K562 (cell line): ENCODE data around the gene CRYBG2. TPM values are rescaled to one million over a fixed set of nuclear protein-coding genes. Genes with fewer than 3 reads are reported as not detected.

Experiments used
- BRD4 ChIP-seq: fragments of 200-600 bp; sonication (generic); IDR thresholded peaks from 2 replicates; pipeline ENCODE4 v1.6.1; 2017; ENCODE audit warnings: inconsistent platforms
- E2F5 ChIP-seq: sonication (generic); formaldehyde crosslinking; IDR thresholded peaks from 2 replicates; pipeline ENCODE4 v1.8.0; 2022; ENCODE audit warnings: mild to moderate bottlenecking, missing genetic modification reagents
- FUS ChIP-seq: fragments of 200-400 bp; formaldehyde crosslinking; optimal IDR thresholded peaks from 2 replicates; pipeline ENCODE3; 2017; ENCODE audit warnings: low read depth, low read length
- IRF9 ChIP-seq: fragments of 450-650 bp; IDR thresholded peaks from 2 replicates; pipeline ENCODE4 v1.6.1; 2016; ENCODE audit warnings: missing biosample characterization, missing genetic modification characterization
- MGA ChIP-seq: fragments of 450-650 bp; IDR thresholded peaks from 2 replicates; pipeline ENCODE4 v1.6.1; 2016; ENCODE audit warnings: mild to moderate bottlenecking, moderate library complexity
- OTX1 ChIP-seq: fragments of 450-650 bp; formaldehyde crosslinking; IDR thresholded peaks from 2 replicates; pipeline ENCODE4 v1.4.0; 2022; ENCODE audit warnings: mild to moderate bottlenecking
- ZBTB7A ChIP-seq: IDR thresholded peaks from 2 replicates; pipeline ENCODE4 v1.6.1; 2011; ENCODE audit warnings: low read depth, mild to moderate bottlenecking, low read length, moderate library complexity, borderline replicate concordance; ENCODE audit not compliant: control insufficient read depth
- ZNF395 ChIP-seq: fragments of 200-800 bp; sonication (Bioruptor generic); IDR thresholded peaks from 2 replicates; pipeline ENCODE4 v1.6.1; 2017; ENCODE audit warnings: missing genetic modification characterization, missing compliant biosample characterization
- ZNF41 ChIP-seq: fragments of 250-450 bp; sonication (Bioruptor Pico); conservative IDR thresholded peaks from 2 replicates; pipeline ENCODE4 v1.4.0; 2020; ENCODE audit warnings: mild to moderate bottlenecking
- ZNF583 ChIP-seq: fragments of 250-450 bp; sonication (Bioruptor Pico); IDR thresholded peaks from 2 replicates; pipeline ENCODE4 v1.4.0; 2020
- ZNF584 ChIP-seq: fragments of 200-800 bp; sonication (Bioruptor generic); IDR thresholded peaks from 2 replicates; pipeline ENCODE4 v1.6.1; 2016; ENCODE audit warnings: low read depth, mild to moderate bottlenecking, missing genetic modification characterization, missing compliant biosample characterization
- polyA plus RNA-seq, 8 experiments: library from polyadenylated mRNA; depleted of rRNA in 4 of 8; stranded (reverse) in 5 of 8; unstranded in 3 of 8; fragments of >200 nt; fragmentation: Nextera tagmentation in 2 of 8; fragmentation: Illumina TruSeq in 1 of 8; extraction: Ambion mirVana in 2 of 8; extraction: Trizol in 1 of 8; gene quantifications; 2 replicates each; pipeline versions ENCODE4 v1.2.1 to v1.2.3, GENCODE V29; 2011 to 2014; ENCODE audit warnings: inconsistent platforms in 1 of 8, missing spikeins in 1 of 8
- total RNA-seq, 7 experiments: library from RNA; depleted of rRNA in 6 of 7; stranded (reverse); fragments of >200 nt in 6 of 7; fragmentation: Illumina TruSeq in 2 of 7; extraction: Trizol in 2 of 7; gene quantifications; 2 replicates each; pipeline versions ENCODE4 v1.2.1 to v1.2.3, GENCODE V29; 2011 to 2021; ENCODE audit warnings: low replicate concordance in 1 of 7

The CRYBG2 gene
- total and polyA plus RNA-seq, 9 of the 15 experiments (the other 6 are each of a cell fraction or from before 2014, with no cell fraction given): 0.39 to 8.5 (median 3.7) TPM

- TF ChIP-seq ZNF395 (CRISPR knock-in tag) (peak; percentile 76; the same call in 1 of the 2 replicates), ZNF41 (CRISPR knock-in tag) (no peak), BRD4 (0 out of 2 replicates have a peak, but pooled peaks have one; percentile 27), ZBTB7A (peak; percentile 84; the same call in 1 of the 2 replicates), E2F5 (0 out of 2 replicates have a peak, but pooled peaks have one; percentile 74), FUS (peak; percentile 97), OTX1 (CRISPR knock-in tag) (0 out of 2 replicates have a peak, but pooled peaks have one; percentile 37), ZNF584 (CRISPR knock-in tag) (0 out of 2 replicates have a peak, but pooled peaks have one; percentile 16), MGA (peak; percentile 93), IRF9 (tag) (no peak), ZNF583 (CRISPR knock-in tag) (peak; percentile 68; the same call in 1 of the 2 replicates)
Measured at GRCh38 chr1:26279456-26280332, 74.2 kb downstream of the CRYBG2 start, which contains the start of gene SH3BGRL3 (continued).
